ENCODE measurements around the gene SLC25A22. TPM values are rescaled to one million over a fixed set of nuclear protein-coding genes. Genes with fewer than 3 reads are reported as not detected.

SLC25A22 gene
- polyA plus RNA-seq, 1 experiment, result 25.5 TPM

GRCh38 chr11:818396-819128 lies 20.5 kb upstream of the SLC25A22 start, which contains the start of gene PNPLA2:
Gene PNPLA2, plus strand, starts transcription at chr11:818914. Its CDS starts 805 bp downstream, at chr11:819719.
- ChIA-PET CTCF (interaction anchor here (1.0 to 1.9 kb wide), 6 partner anchors 9 to 233 kb away, joined by 3 to 8 read pairs (median 4); no protein-coding TSS in a partner anchor), POLR2A (interaction anchor here (0.7 to 2.1 kb wide), 6 partner anchors 8 to 331 kb away, joined by 3 to 32 read pairs (median 8); partner anchors contain the start of genes CD151, RPLP2 and TSPAN4)
- Histone ChIP-seq H3K36me3 (ENCODE audit: control insufficient read depth, insufficient read depth, low read length) (peaks cover 15% of the 10 kb centered on the region), H3K27me3 (ENCODE audit: control insufficient read depth, insufficient read depth, low read length) (no peaks in the 10 kb centered on the region), H3K4me3 (ENCODE audit: low read depth, low read length) (peak within 1 kb of the TSS; percentile 83)
- no peak for DNase-seq (ENCODE audit: low read depth)
- TF ChIP-seq, protein P1, sequence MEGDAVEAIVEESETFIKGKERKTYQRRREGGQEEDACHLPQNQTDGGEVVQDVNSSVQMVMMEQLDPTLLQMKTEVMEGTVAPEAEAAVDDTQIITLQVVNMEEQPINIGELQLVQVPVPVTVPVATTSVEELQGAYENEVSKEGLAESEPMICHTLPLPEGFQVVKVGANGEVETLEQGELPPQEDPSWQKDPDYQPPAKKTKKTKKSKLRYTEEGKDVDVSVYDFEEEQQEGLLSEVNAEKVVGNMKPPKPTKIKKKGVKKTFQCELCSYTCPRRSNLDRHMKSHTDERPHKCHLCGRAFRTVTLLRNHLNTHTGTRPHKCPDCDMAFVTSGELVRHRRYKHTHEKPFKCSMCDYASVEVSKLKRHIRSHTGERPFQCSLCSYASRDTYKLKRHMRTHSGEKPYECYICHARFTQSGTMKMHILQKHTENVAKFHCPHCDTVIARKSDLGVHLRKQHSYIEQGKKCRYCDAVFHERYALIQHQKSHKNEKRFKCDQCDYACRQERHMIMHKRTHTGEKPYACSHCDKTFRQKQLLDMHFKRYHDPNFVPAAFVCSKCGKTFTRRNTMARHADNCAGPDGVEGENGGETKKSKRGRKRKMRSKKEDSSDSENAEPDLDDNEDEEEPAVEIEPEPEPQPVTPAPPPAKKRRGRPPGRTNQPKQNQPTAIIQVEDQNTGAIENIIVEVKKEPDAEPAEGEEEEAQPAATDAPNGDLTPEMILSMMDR (IDR thresholded peaks at IDR 0.05; ENCODE audit: insufficient read depth, low read depth, low read length), result no peak

DNA sequence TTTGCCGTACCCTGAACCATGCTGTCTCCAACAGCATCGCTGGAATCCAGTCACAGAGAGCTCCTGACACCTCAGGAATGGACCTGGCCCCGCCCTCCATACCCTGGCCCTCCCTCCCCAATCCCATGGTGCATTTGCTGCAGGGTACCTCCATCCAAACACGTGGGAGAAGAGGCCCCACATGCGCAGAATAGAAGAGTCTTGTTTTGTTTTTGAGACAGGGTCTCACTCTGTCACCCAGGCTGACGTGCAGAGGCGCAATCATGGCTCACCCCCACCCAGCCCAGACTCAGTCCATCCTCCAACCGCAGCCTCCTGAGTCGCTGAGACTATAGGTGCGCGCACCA lies 18.3 kb upstream of the SLC25A22 start:
- DNase-seq (ENCODE audit: low read depth), result no peak
- peaks cover 22% of the 10 kb centered on the region for H3K36me3 ChIP-seq (ENCODE audit: control insufficient read depth, insufficient read depth, low read length)
- TF ChIP-seq, protein P1 (IDR thresholded peaks at IDR 0.05; ENCODE audit: insufficient read depth, low read depth, low read length), result no peak
- H3K27me3 ChIP-seq (ENCODE audit: control insufficient read depth, insufficient read depth, low read length), result no peaks in the 10 kb centered on the region
- no peak overlapping the region for H3K4me3 ChIP-seq (ENCODE audit: low read depth, low read length)
- ChIA-PET POLR2A (interaction anchor here (0.6 kb wide), 1 partner anchor 26 kb away, joined by 3 read pairs; the partner anchor contains the start of gene TSPAN4), CTCF (no interaction called here)

DNA sequence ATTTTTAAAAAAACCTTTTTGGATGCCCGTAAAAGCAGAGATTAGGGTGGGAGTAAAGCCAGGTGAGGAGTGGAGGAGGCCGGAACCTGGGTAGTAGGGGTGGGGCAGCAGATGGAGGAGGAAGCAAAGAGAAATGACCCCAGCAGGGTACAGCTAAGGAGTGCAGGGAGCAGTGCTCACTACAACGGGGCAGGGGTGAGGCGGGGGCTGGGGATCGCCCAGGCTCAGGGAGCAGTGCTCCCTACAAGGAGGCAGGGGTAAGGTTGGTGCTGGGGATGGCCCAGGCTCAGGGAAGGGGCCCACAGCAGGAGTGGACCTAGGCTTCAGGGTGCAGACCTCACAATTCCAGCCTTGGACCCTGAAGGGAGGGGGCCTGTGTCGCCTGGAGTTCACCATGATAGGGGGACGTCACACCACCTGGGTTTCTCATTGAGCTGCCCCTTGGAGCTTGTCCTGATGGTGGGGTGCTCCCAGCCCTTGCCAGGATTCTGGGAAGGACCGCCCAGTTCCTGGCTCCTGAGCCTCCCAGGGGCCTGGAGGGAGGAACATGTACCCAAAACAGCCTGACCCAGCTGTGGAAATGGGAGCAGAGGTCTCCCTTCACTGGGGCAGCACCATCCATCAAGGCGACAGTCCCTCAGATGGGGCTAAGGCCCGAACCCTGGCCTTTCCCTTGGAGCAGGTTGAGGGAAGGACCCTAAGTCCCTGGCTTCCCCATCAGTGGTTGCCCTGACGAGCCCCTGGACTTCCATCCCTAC lies 17.8 kb upstream of the SLC25A22 start:
- POLR2A ChIA-PET, result interaction anchor here (0.6 kb wide), 1 partner anchor 27 kb away, joined by 3 read pairs; the partner anchor contains the start of gene TSPAN4
- no peak overlapping the region for H3K4me3 ChIP-seq (ENCODE audit: low read depth, low read length)
- peaks cover 23% of the 10 kb centered on the region for H3K36me3 ChIP-seq (ENCODE audit: control insufficient read depth, insufficient read depth, low read length)
- CTCF ChIA-PET, result no interaction called here
- H3K27me3 ChIP-seq (ENCODE audit: control insufficient read depth, insufficient read depth, low read length), result no peaks in the 10 kb centered on the region
- no peak for DNase-seq (ENCODE audit: low read depth)
- TF ChIP-seq, protein P1 (IDR thresholded peaks at IDR 0.05; ENCODE audit: insufficient read depth, low read depth, low read length), result no peak

GRCh38 chr11:813456-814096 lies 15.5 kb upstream of the SLC25A22 start:
- Histone ChIP-seq H3K27me3 (ENCODE audit: control insufficient read depth, insufficient read depth, low read length) (no peaks in the 10 kb centered on the region), H3K4me3 (ENCODE audit: low read depth, low read length) (no peak overlapping the region), H3K36me3 (ENCODE audit: control insufficient read depth, insufficient read depth, low read length) (peaks cover 23% of the 10 kb centered on the region)
- ChIA-PET POLR2A (no interaction called here), CTCF (no interaction called here)
- TF ChIP-seq, protein P1 (IDR thresholded peaks at IDR 0.05; ENCODE audit: insufficient read depth, low read depth, low read length), result no peak
- DNase-seq (ENCODE audit: low read depth), result no peak

- POLR2A ChIA-PET, result no interaction called here
- DNase-seq (ENCODE audit: low read depth), result no peak
- Histone ChIP-seq H3K27me3 (ENCODE audit: control insufficient read depth, insufficient read depth, low read length) (no peaks in the 10 kb centered on the region), H3K36me3 (ENCODE audit: control insufficient read depth, insufficient read depth, low read length) (peaks cover 23% of the 10 kb centered on the region), H3K4me3 (ENCODE audit: low read depth, low read length) (no peak overlapping the region)
- CTCF ChIA-PET, result no interaction called here
- TF ChIP-seq, protein P1 (IDR thresholded peaks at IDR 0.05; ENCODE audit: insufficient read depth, low read depth, low read length), result no peak
Measured at GRCh38 chr11:813072-813455, 15.0 kb upstream of the SLC25A22 start.

All from BJ (cell line).